Activated naive CD4-positive, alpha-beta T cell treated with anti-CD3 and anti-CD28 coated beads, Interleukin-2, amount 10 ng/mL, durations not matched to agents 7 days and 5 days (primary cell): ENCODE data around the gene HMGXB4.

Experiments used
- CTCF ChIA-PET: fragments of 350-600 bp; sonication (Branson Sonifier 250); formaldehyde crosslinking; loops from one replicate; lab custom pipeline; 2021; ENCODE audit warnings: antibody characterized with exemption; lab: Charles Lee
- DNase-seq: peaks from one replicate; pipeline ENCODE4 v3.0.0-alpha.2; 2020
- H3K27ac Mint-ChIP-seq: one replicate; pipeline ENCODE4 v1.8.0; 2021; ENCODE audit warnings: mild to moderate bottlenecking, moderate library complexity, mixed read lengths
- H3K27me3 Mint-ChIP-seq: one replicate; pipeline ENCODE4 v1.8.0; 2021; ENCODE audit warnings: mild to moderate bottlenecking, mixed read lengths
- H3K36me3 Mint-ChIP-seq: one replicate; pipeline ENCODE4 v1.8.0; 2021; ENCODE audit warnings: mixed read lengths
- H3K4me1 Mint-ChIP-seq: one replicate; pipeline ENCODE4 v1.8.0; 2021; ENCODE audit warnings: mixed read lengths
- H3K4me3 Mint-ChIP-seq: one replicate; pipeline ENCODE4 v1.8.0; 2021; ENCODE audit warnings: mild to moderate bottlenecking, moderate library complexity, mixed read lengths
- H3K9me3 Mint-ChIP-seq: one replicate; pipeline ENCODE4 v1.8.0; 2021; ENCODE audit warnings: mixed read lengths

Gene HMGXB4

DNA sequence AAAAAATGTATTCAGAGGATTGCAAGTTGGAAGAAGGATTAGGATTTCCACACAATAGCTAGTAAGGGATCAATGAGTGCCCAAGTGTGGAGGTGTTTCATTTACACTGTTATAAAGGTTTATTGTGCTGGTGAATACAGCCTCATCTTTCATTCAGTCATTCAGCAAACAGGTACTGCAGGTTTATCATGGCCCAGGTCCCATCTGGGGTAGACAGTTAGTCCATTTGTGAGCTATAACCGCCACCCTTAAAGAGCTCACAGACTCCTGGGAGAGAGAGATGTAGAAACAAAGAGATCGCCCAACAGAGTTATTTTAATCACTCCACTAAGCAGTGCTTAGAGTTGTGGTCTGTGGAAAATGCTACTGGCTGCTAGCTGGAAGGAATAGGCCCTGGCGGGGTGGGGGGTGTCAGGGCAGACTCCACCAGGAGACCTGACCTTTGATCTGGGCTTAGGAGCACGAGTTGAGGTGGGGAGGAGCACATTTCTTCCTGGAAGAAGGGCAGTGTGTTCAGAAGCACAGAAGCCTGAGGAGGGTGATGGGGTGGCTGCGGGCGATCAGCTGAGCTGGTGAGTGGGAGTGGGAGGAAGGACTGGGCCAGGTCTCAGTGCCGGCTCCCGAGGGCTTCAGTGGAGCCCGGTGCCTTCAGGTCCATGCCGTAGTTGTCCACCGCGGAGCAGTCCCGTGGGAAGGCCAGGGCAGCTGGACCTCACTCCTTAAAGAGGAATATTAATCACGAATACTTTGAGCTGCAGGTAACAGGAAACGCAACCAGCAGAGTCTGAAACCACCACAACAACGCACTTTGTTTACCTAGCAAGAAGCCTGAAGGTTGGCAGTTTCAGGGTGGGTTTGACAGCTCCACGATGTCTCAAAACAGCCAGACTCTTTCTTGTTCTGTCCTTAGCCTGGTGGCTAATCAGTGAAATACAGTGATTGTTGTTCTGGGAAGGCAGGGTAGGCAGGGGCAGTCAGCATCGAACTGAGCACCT lies 53.6 kb downstream of the HMGXB4 start:
- H3K27me3 Mint-ChIP-seq: no peaks in the 10 kb centered on the region
- peak overlapping the region; percentile 9 for H3K4me3 Mint-ChIP-seq
- peak overlapping the region; percentile 87 for H3K27ac Mint-ChIP-seq
- no peaks in the 10 kb centered on the region for H3K9me3 Mint-ChIP-seq
- H3K36me3 Mint-ChIP-seq: peaks cover 8% of the 10 kb centered on the region
- H3K4me1 Mint-ChIP-seq: peaks cover 94% of the 10 kb centered on the region
- CTCF ChIA-PET: interaction anchor here (1.0 kb wide), 1 partner anchor 22 kb away, joined by 4 read pairs; no protein-coding TSS in a partner anchor
- DNase-seq: no peak

DNA sequence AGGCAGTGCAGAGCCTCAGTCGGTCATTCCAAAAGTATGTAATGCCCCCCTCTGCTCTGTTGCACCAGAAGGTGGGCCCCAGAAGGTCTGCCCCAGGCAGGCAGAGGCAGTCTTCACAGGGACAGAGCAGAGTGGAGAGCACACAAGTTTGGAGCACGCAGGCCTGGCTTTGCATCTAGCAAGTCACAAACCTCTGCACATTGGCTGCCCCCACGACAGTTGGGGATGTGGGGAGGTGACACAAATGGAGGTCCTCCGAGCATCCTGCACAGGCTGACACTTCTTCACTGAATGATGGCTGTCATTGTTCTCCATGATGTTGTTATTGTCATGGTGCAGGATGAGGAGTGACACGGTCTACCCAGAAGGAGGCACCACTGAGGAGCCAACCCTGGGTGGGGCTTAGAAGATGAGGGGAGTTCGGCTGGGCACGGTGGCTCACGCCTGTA lies 54.3 kb downstream of the HMGXB4 start:
- CTCF ChIA-PET: no interaction called here
- DNase-seq: no peak
- peak overlapping the region; percentile 87 for H3K27ac Mint-ChIP-seq
- no peaks in the 10 kb centered on the region for H3K9me3 Mint-ChIP-seq
- H3K27me3 Mint-ChIP-seq: no peaks in the 10 kb centered on the region
- peaks cover 92% of the 10 kb centered on the region for H3K4me1 Mint-ChIP-seq
- H3K4me3 Mint-ChIP-seq: no peak overlapping the region
- H3K36me3 Mint-ChIP-seq: peaks cover 8% of the 10 kb centered on the region

- Mint-ChIP-seq H3K9me3 (no peaks in the 10 kb centered on the region), H3K4me3 (no peak overlapping the region), H3K4me1 (peaks cover 84% of the 10 kb centered on the region), H3K27ac (no peak overlapping the region), H3K27me3 (no peaks in the 10 kb centered on the region), H3K36me3 (peaks cover 8% of the 10 kb centered on the region)
- DNase-seq: no peak
- CTCF ChIA-PET: interaction anchor here (0.6 kb wide), 1 partner anchor 13 kb away, joined by 4 read pairs; the partner anchor contains the start of gene TOM1
Measured at GRCh38 chr22:35312198-35313059, 55.1 kb downstream of the HMGXB4 start.

- H3K27me3 Mint-ChIP-seq: no peaks in the 10 kb centered on the region
- DNase-seq: no peak
- no peaks in the 10 kb centered on the region for H3K9me3 Mint-ChIP-seq
- H3K27ac Mint-ChIP-seq: no peak overlapping the region
- CTCF ChIA-PET: interaction anchor here (0.6 kb wide), 1 partner anchor 14 kb away, joined by 4 read pairs; the partner anchor contains the start of gene TOM1
- peaks cover 73% of the 10 kb centered on the region for H3K4me1 Mint-ChIP-seq
- H3K4me3 Mint-ChIP-seq: no peak overlapping the region
- H3K36me3 Mint-ChIP-seq: peaks cover 11% of the 10 kb centered on the region
Measured at GRCh38 chr22:35313311-35314121, 56.2 kb downstream of the HMGXB4 start.

DNA sequence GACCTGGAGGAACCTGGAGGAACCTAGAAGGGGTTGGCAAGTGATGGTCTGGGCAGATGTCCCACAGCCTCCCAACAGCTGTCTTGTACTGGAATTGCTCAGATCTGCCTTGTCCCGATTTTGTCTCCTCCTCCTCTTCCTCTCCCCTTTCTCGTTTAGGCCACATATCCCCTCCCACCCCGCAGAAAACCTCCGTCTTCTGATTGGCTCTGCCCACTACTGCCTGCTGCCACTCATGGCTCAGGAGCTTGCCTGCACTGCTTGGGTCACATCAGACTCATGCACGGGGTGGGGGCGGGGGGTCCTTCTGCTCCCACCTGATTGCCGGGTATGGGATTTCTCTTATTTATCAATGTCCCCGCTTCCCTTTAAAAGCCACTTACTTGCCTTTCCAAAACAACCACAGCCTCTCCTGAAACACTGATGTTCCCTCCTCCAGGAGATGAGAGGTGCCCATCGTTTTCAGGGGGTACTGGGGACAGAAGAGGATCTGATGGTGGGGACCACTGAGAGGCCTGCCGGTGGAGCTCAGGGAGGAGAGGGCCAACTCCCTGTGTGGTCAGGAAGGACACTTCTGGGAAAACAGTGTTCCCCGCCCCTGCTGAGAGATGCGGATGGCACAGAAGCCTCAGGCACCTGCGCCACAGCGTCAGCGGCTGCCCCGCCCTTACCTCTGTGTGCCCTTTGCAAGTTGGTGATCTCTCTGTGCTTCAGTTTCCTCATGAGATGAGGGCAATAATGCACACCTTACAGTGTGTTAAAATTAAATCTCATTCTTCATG lies 57.1 kb downstream of the HMGXB4 start:
- Mint-ChIP-seq H3K27me3 (no peaks in the 10 kb centered on the region), H3K27ac (no peak overlapping the region), H3K9me3 (no peaks in the 10 kb centered on the region), H3K36me3 (peaks cover 11% of the 10 kb centered on the region), H3K4me3 (no peak overlapping the region), H3K4me1 (peaks cover 65% of the 10 kb centered on the region)
- CTCF ChIA-PET: no interaction called here
- DNase-seq: peak; percentile 20

- Mint-ChIP-seq H3K27ac (no peak overlapping the region), H3K36me3 (peaks cover 9% of the 10 kb centered on the region), H3K27me3 (no peaks in the 10 kb centered on the region), H3K9me3 (no peaks in the 10 kb centered on the region), H3K4me1 (peaks cover 55% of the 10 kb centered on the region), H3K4me3 (no peak overlapping the region)
- CTCF ChIA-PET: no interaction called here
- DNase-seq: peak; percentile 8
Measured at GRCh38 chr22:35315141-35315854, 58.0 kb downstream of the HMGXB4 start.

GRCh38 chr22:35315855-35316745 lies 58.8 kb downstream of the HMGXB4 start:
- Mint-ChIP-seq H3K36me3 (peaks cover 5% of the 10 kb centered on the region), H3K4me3 (no peak overlapping the region), H3K27ac (no peak overlapping the region), H3K27me3 (no peaks in the 10 kb centered on the region), H3K4me1 (peaks cover 47% of the 10 kb centered on the region), H3K9me3 (no peaks in the 10 kb centered on the region)
- CTCF ChIA-PET: no interaction called here
- DNase-seq: peak; percentile 20

DNA sequence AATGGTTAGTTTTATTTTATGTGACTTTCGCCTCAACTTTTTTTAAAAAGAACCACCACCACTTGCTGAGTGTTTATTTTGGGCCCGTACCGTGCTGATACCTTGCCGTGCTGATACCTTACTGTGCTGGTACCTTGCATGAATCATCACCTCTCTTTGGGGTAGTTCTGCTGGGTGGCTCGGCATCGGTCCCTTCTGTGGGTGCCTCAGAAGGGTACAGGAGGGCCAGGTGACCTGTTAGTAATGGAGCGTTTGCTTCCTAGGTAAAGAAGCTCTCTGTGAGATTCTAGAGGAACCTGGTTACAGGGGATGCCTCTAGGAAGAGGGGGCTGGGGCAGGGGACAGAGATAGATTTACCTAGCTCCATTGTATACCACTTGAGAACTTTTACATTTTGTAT lies 59.5 kb downstream of the HMGXB4 start:
- no peak for DNase-seq
- H3K27ac Mint-ChIP-seq: no peak overlapping the region
- peaks cover 41% of the 10 kb centered on the region for H3K4me1 Mint-ChIP-seq
- no peaks in the 10 kb centered on the region for H3K9me3 Mint-ChIP-seq
- H3K36me3 Mint-ChIP-seq: peaks cover 7% of the 10 kb centered on the region
- H3K4me3 Mint-ChIP-seq: no peak overlapping the region
- CTCF ChIA-PET: no interaction called here
- no peaks in the 10 kb centered on the region for H3K27me3 Mint-ChIP-seq

- CTCF ChIA-PET: no interaction called here
- H3K36me3 Mint-ChIP-seq: peaks cover 10% of the 10 kb centered on the region
- H3K4me3 Mint-ChIP-seq: no peak overlapping the region
- peaks cover 32% of the 10 kb centered on the region for H3K4me1 Mint-ChIP-seq
- H3K27me3 Mint-ChIP-seq: no peaks in the 10 kb centered on the region
- H3K27ac Mint-ChIP-seq: no peak overlapping the region
- H3K9me3 Mint-ChIP-seq: no peaks in the 10 kb centered on the region
- DNase-seq: peak; percentile 10
Measured at GRCh38 chr22:35317680-35318290, 60.5 kb downstream of the HMGXB4 start.

DNA sequence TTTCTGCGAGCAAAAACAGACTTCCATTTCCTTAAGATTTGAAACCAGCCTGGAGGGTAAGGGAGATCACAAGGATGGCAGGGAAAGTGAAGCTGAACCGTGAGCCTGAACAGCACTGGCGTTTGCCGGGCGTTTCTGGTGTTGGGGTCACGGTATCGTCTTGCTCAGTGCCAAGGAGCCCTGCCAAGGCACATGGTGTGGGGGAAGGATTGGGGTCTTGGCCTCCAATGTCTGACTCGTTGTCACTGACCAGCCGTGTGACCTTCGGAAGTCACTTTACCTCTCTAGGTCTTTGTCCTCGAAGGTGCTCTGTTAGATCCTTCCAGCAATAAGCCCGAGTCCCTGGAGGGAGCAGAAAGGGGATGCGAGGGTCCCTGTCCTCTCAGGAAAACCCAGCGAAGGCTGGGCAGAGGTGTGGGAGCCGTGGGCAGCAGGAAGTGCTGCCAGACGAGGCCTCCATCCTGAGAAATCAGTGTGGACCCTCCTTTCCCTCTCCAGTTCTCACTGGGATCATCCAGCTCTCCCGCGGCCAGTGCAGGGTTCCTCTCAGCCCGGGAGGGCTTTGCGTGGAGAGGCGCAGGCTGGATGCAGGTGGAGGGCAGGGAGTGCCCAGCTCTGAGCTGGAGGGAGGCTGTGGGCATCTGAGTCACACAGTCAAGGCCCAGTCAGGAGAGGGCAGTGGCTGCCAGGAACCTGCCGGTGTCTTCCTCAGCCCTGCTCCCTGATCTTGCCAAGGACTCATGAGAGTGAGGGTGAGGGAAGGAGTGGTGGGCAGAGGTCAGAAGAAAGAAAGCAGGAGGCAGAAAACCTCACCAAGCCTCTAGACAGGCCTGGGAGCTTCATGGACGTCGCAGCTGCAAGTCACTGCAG lies 61.3 kb downstream of the HMGXB4 start:
- H3K36me3 Mint-ChIP-seq: peaks cover 18% of the 10 kb centered on the region
- no peaks in the 10 kb centered on the region for H3K27me3 Mint-ChIP-seq
- H3K4me3 Mint-ChIP-seq: no peak overlapping the region
- CTCF ChIA-PET: no interaction called here
- no peak overlapping the region for H3K27ac Mint-ChIP-seq
- H3K9me3 Mint-ChIP-seq: no peaks in the 10 kb centered on the region
- H3K4me1 Mint-ChIP-seq: peaks cover 26% of the 10 kb centered on the region
- DNase-seq: no peak
